Upper lobe of left lung (tissue), 4 donors: ENCODE measurements around the gene SMIM28.

Experiments used
- CTCF ChIP-seq, 6 experiments: fragments of 450-650 bp in 4 of 6; fragments of 200-600 bp in 2 of 6; sonication (generic) in 2 of 6; IDR thresholded peaks; one replicate each; pipeline ENCODE4 v1.5.1; 2016 to 2019; ENCODE audit warnings: antibody characterized with exemption in 6 of 6
- POLR2A ChIP-seq, 4 donors: fragments of 450-650 bp; IDR thresholded peaks; one replicate each; pipeline ENCODE4 v1.5.1; 2016 to 2017; ENCODE audit warnings: antibody characterized with exemption in 4 of 4, mild to moderate bottlenecking in 2 of 4
- POLR2AphosphoS5 ChIP-seq, 2 donors: sonication (generic); formaldehyde crosslinking; IDR thresholded peaks; one replicate each; pipeline ENCODE4 v1.5.1; 2017; ENCODE audit warnings: antibody characterized with exemption in 2 of 2

GRCh38 chr6:138397128-138398122 is 19.7 kb downstream of the SMIM28 start:
- TF ChIP-seq CTCF (IDR thresholded peaks at IDR 0.05) (no peak), POLR2AphosphoS5 (IDR thresholded peaks at IDR 0.05) (no peak), POLR2A (IDR thresholded peaks at IDR 0.05) (no peak)
